AG08396 (cell line): ENCODE results near the gene CEBPZ.
"Not testable (repeated sequence)": the region's sequence is repeated elsewhere in the genome, so short reads cannot be mapped to it uniquely, and the experiment has no call there.

Experiments
- DNase-seq: peaks from one replicate; pipeline ENCODE4 v3.0.0; 2012; ENCODE audit warnings: low spot score, mixed read lengths

The CEBPZ gene

GRCh38 chr2:37215250-37215649, 16.1 kb downstream of the CEBPZ start:
- no peak for DNase-seq

GRCh38 chr2:37211939-37212338, 19.5 kb downstream of the CEBPZ start:
- DNase-seq: no peak

- no peak for DNase-seq
Observed at GRCh38 chr2:37211212-37211611, 20.2 kb downstream of the CEBPZ start.

- DNase-seq: not testable (repeated sequence)
Observed at GRCh38 chr2:37206760-37207159, 24.6 kb downstream of the CEBPZ start.

GRCh38 chr2:37205689-37206341, 25.6 kb downstream of the CEBPZ start:
- DNase-seq: no peak

- DNase-seq: not testable (repeated sequence)
Observed at GRCh38 chr2:37205071-37205661, 26.2 kb downstream of the CEBPZ start.

GRCh38 chr2:37203708-37204107, 27.7 kb downstream of the CEBPZ start:
- DNase-seq: no peak

- DNase-seq: no peak
Observed at GRCh38 chr2:37201766-37202165, 29.6 kb downstream of the CEBPZ start.

GRCh38 chr2:37201208-37201607, 30.2 kb downstream of the CEBPZ start:
- DNase-seq: no peak

GRCh38 chr2:37198681-37199065, 32.7 kb downstream of the CEBPZ start:
- no peak for DNase-seq

GRCh38 chr2:37196320-37197195, 34.8 kb downstream of the CEBPZ start, which contains the start of gene CEBPZOS:
Gene CEBPZOS (plus strand): TSS chr2:37196496. CDS start chr2:37199705, 3,209 bp downstream.
- DNase-seq: peak; percentile 92

- not testable (repeated sequence) for DNase-seq
Observed at GRCh38 chr2:37195862-37196319, 35.5 kb downstream of the CEBPZ start.

GRCh38 chr2:37192551-37192950, 38.8 kb downstream of the CEBPZ start:
- DNase-seq: no peak

GRCh38 chr2:37191747-37192146, 39.6 kb downstream of the CEBPZ start:
- no peak for DNase-seq

- no peak for DNase-seq
Observed at GRCh38 chr2:37191253-37191652, 40.1 kb downstream of the CEBPZ start.

GRCh38 chr2:37190290-37190689, 41.1 kb downstream of the CEBPZ start:
- no peak for DNase-seq

GRCh38 chr2:37189452-37190153, 41.8 kb downstream of the CEBPZ start:
- DNase-seq: peak; percentile 70

- no peak for DNase-seq
Observed at GRCh38 chr2:37188570-37188969, 42.8 kb downstream of the CEBPZ start, which contains the start of gene SULT6B1. Gene SULT6B1 (minus strand): TSS chr2:37188670. CDS start chr2:37188640, 30 bp downstream.

- DNase-seq: no peak
Observed at GRCh38 chr2:37181726-37182684, 49.4 kb downstream of the CEBPZ start.

GRCh38 chr2:37180640-37181039, 50.8 kb downstream of the CEBPZ start:
- no peak for DNase-seq
